A172 (cell line): ENCODE results near the gene CDHR2. TPM values are rescaled to one million over a fixed set of nuclear protein-coding genes. Genes with fewer than 3 reads are reported as not detected.

Experiments
- DNase-seq: peaks from one replicate; pipeline ENCODE4 v3.0.0-alpha.2; 2015; ENCODE audit warnings: low spot score
- total RNA-seq: library from RNA; depleted of rRNA; stranded (reverse); fragments of >200 nt; shearing (Covaris generic); gene quantifications from 2 replicates; pipeline ENCODE4 v1.2.3, GENCODE V29; 2014; rRNA removed

CDHR2 gene
- total RNA-seq = 0.12 TPM in 1 of 2 replicates, not detected in the other

GRCh38 chr5:176548967-176549444 lies at the start of gene CDHR2:
Gene CDHR2 (plus strand): TSS chr5:176549342. CDS start chr5:176565353, 16,011 bp downstream.
- DNase-seq = no peak

- no peak for DNase-seq
Measured at GRCh38 chr5:176500511-176500910, 48.6 kb upstream of the CDHR2 start.

GRCh38 chr5:176501333-176501732 lies 47.8 kb upstream of the CDHR2 start:
- no peak for DNase-seq

GRCh38 chr5:176503496-176503895 lies 45.6 kb upstream of the CDHR2 start:
- no peak for DNase-seq

- DNase-seq = no peak
Measured at GRCh38 chr5:176507911-176508310, 41.2 kb upstream of the CDHR2 start.

GRCh38 chr5:176508603-176509002 lies 40.5 kb upstream of the CDHR2 start:
- DNase-seq = no peak

GRCh38 chr5:176513788-176514187 lies 35.4 kb upstream of the CDHR2 start:
- no peak for DNase-seq

GRCh38 chr5:176514244-176514950 lies 34.7 kb upstream of the CDHR2 start:
- DNase-seq = no peak

- no peak for DNase-seq
Measured at GRCh38 chr5:176515396-176515795, 33.7 kb upstream of the CDHR2 start.

- DNase-seq = no peak
Measured at GRCh38 chr5:176517053-176517661, 32.0 kb upstream of the CDHR2 start.

GRCh38 chr5:176519810-176520720 lies 29.1 kb upstream of the CDHR2 start:
- DNase-seq = no peak

GRCh38 chr5:176521286-176521685 lies 27.9 kb upstream of the CDHR2 start:
- DNase-seq = no peak

GRCh38 chr5:176521699-176522263 lies 27.4 kb upstream of the CDHR2 start:
- no peak for DNase-seq

- DNase-seq = no peak
Measured at GRCh38 chr5:176524138-176524537, 25.0 kb upstream of the CDHR2 start.

- DNase-seq = no peak
Measured at GRCh38 chr5:176524987-176525386, 24.2 kb upstream of the CDHR2 start.

GRCh38 chr5:176525677-176526076 lies 23.5 kb upstream of the CDHR2 start:
- DNase-seq = no peak

GRCh38 chr5:176526462-176526861 lies 22.7 kb upstream of the CDHR2 start:
- DNase-seq = no peak

- DNase-seq = no peak
Measured at GRCh38 chr5:176527246-176528222, 21.6 kb upstream of the CDHR2 start.

GRCh38 chr5:176528301-176528700 lies 20.8 kb upstream of the CDHR2 start:
- DNase-seq = no peak

- DNase-seq = no peak
Measured at GRCh38 chr5:176528761-176529115, 20.4 kb upstream of the CDHR2 start.
